Measurements from ENCODE around the gene IL24. TPM values are rescaled to one million over a fixed set of nuclear protein-coding genes. Genes with fewer than 3 reads are reported as not detected.

The IL24 gene
- total RNA-seq, 4 donors from 2014 or later = not detected

- TF ChIP-seq CTCF (IDR thresholded peaks at IDR 0.05) = peak in 2 of 5 experiments; percentile 10 to 11
- TF ChIP-seq POLR2AphosphoS5 (IDR thresholded peaks at IDR 0.05) = no peak
- no peak for TF ChIP-seq POLR2A (IDR thresholded peaks at IDR 0.05)
- TF ChIP-seq EP300 (IDR thresholded peaks at IDR 0.05; ENCODE audit: low read depth) = no peak
- no peaks in the 10 kb centered on the region for H3K9me3 ChIP-seq
- in situ Hi-C loops (cut with MboI; ENCODE audit: low pct_ligation_motif_present in 1 of 4, low pct_unique_long_range_greater_than_20kb in 1 of 4, low sequenced_read_pairs in 3 of 4) (loop anchor here in 2 of 4 donors (25.0 kb wide), 2 partner anchors 170 to 270 kb away; partner anchors contain the start of gene DYRK3 (in 1 of the 2)), intact Hi-C loops (cut with DNase I; ENCODE audit: low total_unique reads) (no loop called here)
- no peak overlapping the region for H3K4me3 ChIP-seq
- no peak for DNase-seq
- H3K27ac ChIP-seq = no peak overlapping the region
- H3K36me3 ChIP-seq = no peaks in the 10 kb centered on the region
- WGBS, 2 donors (ENCODE audit: low coverage in 1 of 2) = 91% methylated on average over 23 of the region's 23 CpGs; no CpG with 5 or more reads in 1 of the 2 donors
- H3K27me3 ChIP-seq = peaks cover 10% of the 10 kb centered on the region
- peaks cover 3 to 27% (median 11%) of the 10 kb centered on the region in 4 donors for H3K4me1 ChIP-seq
Observed at GRCh38 chr1:206907304-206907991, 10.2 kb downstream of the IL24 start.

GRCh38 chr1:206908038-206908437 is 10.8 kb downstream of the IL24 start:
- H3K4me3 ChIP-seq = no peak overlapping the region
- H3K27me3 ChIP-seq = peaks cover 10% of the 10 kb centered on the region
- H3K27ac ChIP-seq = no peak overlapping the region
- H3K36me3 ChIP-seq = no peaks in the 10 kb centered on the region
- no peak for DNase-seq
- H3K4me1 ChIP-seq = peaks cover 3 to 31% (median 11%) of the 10 kb centered on the region in 4 donors
- in situ Hi-C loops (cut with MboI; ENCODE audit: low pct_ligation_motif_present in 1 of 4, low pct_unique_long_range_greater_than_20kb in 1 of 4, low sequenced_read_pairs in 3 of 4) (loop anchor here in 2 of 4 donors (25.0 kb wide), 2 partner anchors 171 to 271 kb away; partner anchors contain the start of gene DYRK3 (in 1 of the 2)), intact Hi-C loops (cut with DNase I; ENCODE audit: low total_unique reads) (no loop called here)
- no peaks in the 10 kb centered on the region for H3K9me3 ChIP-seq
- WGBS, 2 donors (ENCODE audit: low coverage in 1 of 2) = 86% methylated on average over 10 of the region's 10 CpGs; no CpG with 5 or more reads in 1 of the 2 donors
- no peak for TF ChIP-seq POLR2A (IDR thresholded peaks at IDR 0.05)
- no peak for TF ChIP-seq EP300 (IDR thresholded peaks at IDR 0.05; ENCODE audit: low read depth)

GRCh38 chr1:206909161-206909882 is 12.1 kb downstream of the IL24 start:
- peak overlapping the region; percentile 26 to 55 (median 38) for H3K4me3 ChIP-seq
- DNase-seq = peak; percentile 76
- H3K36me3 ChIP-seq = no peaks in the 10 kb centered on the region
- TF ChIP-seq CTCF (IDR thresholded peaks at IDR 0.05) (no peak), POLR2A (IDR thresholded peaks at IDR 0.05) (no peak), EP300 (IDR thresholded peaks at IDR 0.05; ENCODE audit: low read depth) (peak; percentile 56), POLR2AphosphoS5 (IDR thresholded peaks at IDR 0.05) (peak in 1 of 3 donors; percentile 56)
- peaks cover 10% of the 10 kb centered on the region for H3K27me3 ChIP-seq
- H3K27ac ChIP-seq = peak overlapping the region in 3 of 4 donors; percentile 0 to 37 (median 7)
- in situ Hi-C loops (cut with MboI; ENCODE audit: low pct_ligation_motif_present in 1 of 4, low pct_unique_long_range_greater_than_20kb in 1 of 4, low sequenced_read_pairs in 3 of 4) (loop anchor here in 2 of 4 donors (25.0 kb wide), 2 partner anchors 172 to 272 kb away; partner anchors contain the start of gene DYRK3 (in 1 of the 2)), intact Hi-C loops (cut with DNase I; ENCODE audit: low total_unique reads) (no loop called here)
- no peaks in the 10 kb centered on the region for H3K9me3 ChIP-seq
- WGBS, 2 donors (ENCODE audit: low coverage in 1 of 2) = 5% methylated on average over 46 of the region's 69 CpGs; no CpG with 5 or more reads in 1 of the 2 donors
- H3K4me1 ChIP-seq = peaks cover 3 to 34% (median 11%) of the 10 kb centered on the region in 4 donors

- H3K4me1 ChIP-seq = peaks cover 3 to 34% (median 11%) of the 10 kb centered on the region in 4 donors
- in situ Hi-C loops (cut with MboI; ENCODE audit: low pct_ligation_motif_present in 1 of 4, low pct_unique_long_range_greater_than_20kb in 1 of 4, low sequenced_read_pairs in 3 of 4) (loop anchor here (5.0 to 25.0 kb wide), 6 partner anchors 95 to 275 kb away; partner anchors contain the start of gene DYRK3 (in 3 of the 4)), intact Hi-C loops (cut with DNase I; ENCODE audit: low total_unique reads) (loop anchor here (5.0 to 10.0 kb wide), 2 partner anchors 183 to 275 kb away; partner anchors contain the start of gene DYRK3)
- H3K27ac ChIP-seq = peak overlapping the region in 2 of 4 donors; percentile 7 to 37
- TF ChIP-seq EP300 (IDR thresholded peaks at IDR 0.05; ENCODE audit: low read depth) = no peak
- TF ChIP-seq POLR2A (IDR thresholded peaks at IDR 0.05) = no peak
- TF ChIP-seq CTCF (IDR thresholded peaks at IDR 0.05) = no peak
- no peak for TF ChIP-seq POLR2AphosphoS5 (IDR thresholded peaks at IDR 0.05)
- no peaks in the 10 kb centered on the region for H3K36me3 ChIP-seq
- no peak for DNase-seq
- WGBS, 2 donors (ENCODE audit: low coverage in 1 of 2) = 25 to 39% methylated on average over 4 to 10 of the region's 14 CpGs
- peaks cover 10% of the 10 kb centered on the region for H3K27me3 ChIP-seq
- peak overlapping the region in 3 of 4 donors; percentile 26 to 55 (median 49) for H3K4me3 ChIP-seq
- H3K9me3 ChIP-seq = no peaks in the 10 kb centered on the region
Observed at GRCh38 chr1:206909883-206910318, 12.7 kb downstream of the IL24 start.
